Measurements from ENCODE around the gene SEPTIN10. TPM values are rescaled to one million over a fixed set of nuclear protein-coding genes. Genes with fewer than 3 reads are reported as not detected.
"Not testable (repeated sequence)": the region's sequence is repeated elsewhere in the genome, so short reads cannot be mapped to it uniquely, and the experiment has no call there.

SEPTIN10 gene
- total and polyA plus RNA-seq, 2 experiments from 2014 or later: 52.3 to 85.1 TPM

DNA sequence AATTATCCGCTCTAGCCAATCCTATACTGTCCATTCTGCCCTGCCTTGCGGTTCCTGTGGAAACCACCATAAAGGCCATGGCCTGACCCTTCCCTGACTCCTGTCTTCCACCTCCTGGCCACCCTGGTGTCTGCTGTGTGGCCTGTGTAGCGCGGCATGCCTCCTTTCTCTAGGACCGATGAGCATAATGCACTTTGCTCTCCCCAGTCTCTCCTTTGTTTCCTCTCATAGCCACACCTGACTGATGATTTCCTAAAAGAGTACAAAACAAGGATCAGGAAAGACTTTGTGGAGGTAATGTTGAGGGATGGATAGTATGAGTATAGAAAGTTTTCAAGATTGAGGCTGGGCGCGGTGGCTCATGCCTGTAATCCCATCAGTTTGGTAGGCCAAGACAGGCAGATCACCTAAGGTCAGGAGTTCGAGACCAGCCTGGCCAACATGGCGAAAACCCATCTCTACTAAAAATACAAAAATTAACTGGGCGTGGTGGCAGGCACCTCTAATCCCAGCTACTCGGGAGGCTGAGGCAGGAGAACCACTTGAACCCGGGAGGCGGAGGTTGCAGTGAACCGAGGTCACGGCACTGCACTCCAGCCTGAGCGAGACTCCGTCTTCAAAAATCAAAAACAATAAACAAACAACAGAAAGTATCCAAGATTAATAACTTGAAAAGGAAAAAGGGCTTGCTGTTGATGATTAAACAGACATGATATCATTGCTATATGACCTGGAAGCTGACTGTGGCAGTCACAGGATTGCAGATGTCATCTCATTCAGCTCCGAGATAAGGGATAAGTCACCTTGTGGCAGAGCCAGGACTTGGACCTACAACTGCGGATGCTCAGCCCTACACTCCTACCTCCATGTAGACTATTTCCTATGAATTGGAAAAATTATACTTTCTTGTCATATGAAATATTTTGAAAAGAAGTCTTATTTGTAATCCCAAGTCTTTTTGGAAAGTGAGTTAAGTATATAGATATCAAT, 17.0 kb upstream of the SEPTIN10 start:
- Mint-ChIP-seq H3K36me3 (ENCODE audit: low read depth) (no peaks in the 10 kb centered on the region), H3K4me1 (no peaks in the 10 kb centered on the region), H3K27me3 (ENCODE audit: insufficient read depth, low read depth, poor library complexity) (peaks cover 3% of the 10 kb centered on the region), H3K4me3 (no peak overlapping the region), H3K27ac (no peak overlapping the region), H3K9me3 (no peaks in the 10 kb centered on the region)
- Histone ChIP-seq H3F3A (replicated peaks; ENCODE audit: low read depth) (no peaks in the 10 kb centered on the region), H2AFZ (no peak overlapping the region), H3K27me3 (ENCODE audit: insufficient read depth) (no peaks in the 10 kb centered on the region), H4K20me1 (replicated peaks; ENCODE audit: insufficient read depth) (no peaks in the 10 kb centered on the region), H3K4me1 (ENCODE audit: insufficient read depth) (no peaks in the 10 kb centered on the region), H3K4me2 (no peak overlapping the region), H3K4me3 (no peak overlapping the region), H3K27ac (ENCODE audit: low read depth) (no peak overlapping the region), H3K36me3 (ENCODE audit: insufficient read depth) (no peaks in the 10 kb centered on the region), H3K9me2 (ENCODE audit: insufficient read depth) (no peaks in the 10 kb centered on the region; the same call in 1 of the 2 replicates), H3K79me2 (replicated peaks; ENCODE audit: insufficient read depth) (no peaks in the 10 kb centered on the region)
- no peak for DNase-seq (ENCODE audit: low spot score)
- no peak; the same call in 2 of the 3 replicates for ATAC-seq
- TF ChIP-seq ZNF331 (CRISPR knock-in tag; IDR thresholded peaks at IDR 0.05; ENCODE audit: low read depth): no peak

- Histone ChIP-seq H2AFZ (no peak overlapping the region), H3F3A (replicated peaks; ENCODE audit: low read depth) (no peaks in the 10 kb centered on the region), H3K9me2 (ENCODE audit: insufficient read depth) (no peaks in the 10 kb centered on the region; the same call in 1 of the 2 replicates), H3K79me2 (replicated peaks; ENCODE audit: insufficient read depth) (no peaks in the 10 kb centered on the region), H3K4me3 (no peak overlapping the region), H3K27ac (ENCODE audit: low read depth) (no peak overlapping the region), H3K36me3 (ENCODE audit: insufficient read depth) (no peaks in the 10 kb centered on the region), H3K4me2 (no peak overlapping the region), H3K4me1 (ENCODE audit: insufficient read depth) (no peaks in the 10 kb centered on the region), H4K20me1 (replicated peaks; ENCODE audit: insufficient read depth) (no peaks in the 10 kb centered on the region), H3K27me3 (ENCODE audit: insufficient read depth) (no peaks in the 10 kb centered on the region)
- no peaks in the 10 kb centered on the region for H3K36me3 Mint-ChIP-seq (ENCODE audit: low read depth)
- no peaks in the 10 kb centered on the region for H3K9me3 Mint-ChIP-seq
- no peak overlapping the region for H3K27ac Mint-ChIP-seq
- no peak for DNase-seq (ENCODE audit: low spot score)
- H3K4me3 Mint-ChIP-seq: no peak overlapping the region
- no peaks in the 10 kb centered on the region for H3K4me1 Mint-ChIP-seq
- peaks cover 3% of the 10 kb centered on the region for H3K27me3 Mint-ChIP-seq (ENCODE audit: insufficient read depth, low read depth, poor library complexity)
- TF ChIP-seq EZH2 (IDR thresholded peaks at IDR 0.05; ENCODE audit: low read depth, unreplicated experiment) (no peak), ZNF331 (CRISPR knock-in tag; IDR thresholded peaks at IDR 0.05; ENCODE audit: low read depth) (no peak), CTCF (conservative IDR thresholded peaks at IDR 0.05; ENCODE audit: low read depth in 2 of 2) (no peak), EZH2phosphoT487 (IDR thresholded peaks at IDR 0.05; ENCODE audit: unreplicated experiment) (no peak)
- no peak for ATAC-seq
These were observed 16.1 kb upstream of the SEPTIN10 start for GRCh38 chr2:109629867-109630266.

GRCh38 chr2:109628321-109628720, 14.6 kb upstream of the SEPTIN10 start:
- DNase-seq (ENCODE audit: low spot score); H3K79me2 ChIP-seq (replicated peaks; ENCODE audit: insufficient read depth); H3K27ac ChIP-seq (ENCODE audit: low read depth); H3K9me3 Mint-ChIP-seq; H3K36me3 ChIP-seq (ENCODE audit: insufficient read depth); H3K4me1 ChIP-seq (ENCODE audit: insufficient read depth); H3K9me2 ChIP-seq (ENCODE audit: insufficient read depth); H3K4me3 ChIP-seq; ATAC-seq; H3K4me2 ChIP-seq; H2AFZ ChIP-seq; H4K20me1 ChIP-seq (replicated peaks; ENCODE audit: insufficient read depth); H3K27me3 Mint-ChIP-seq (ENCODE audit: insufficient read depth, low read depth, poor library complexity); H3K27ac Mint-ChIP-seq; H3K27me3 ChIP-seq (ENCODE audit: insufficient read depth); H3K4me3 Mint-ChIP-seq; H3F3A ChIP-seq (replicated peaks; ENCODE audit: low read depth); H3K4me1 Mint-ChIP-seq; H3K36me3 Mint-ChIP-seq (ENCODE audit: low read depth): not testable (repeated sequence)
